Gastroesophageal sphincter (tissue), 3 donors: Measurements from ENCODE around the gene EIF3J.

Experiments used
- CTCF ChIP-seq, 4 experiments: fragments of 200-600 bp in 2 of 4; fragments of 450-650 bp in 2 of 4; sonication (generic) in 1 of 4; IDR thresholded peaks; one replicate each; pipeline ENCODE4 v1.5.1; 2017 to 2019; ENCODE audit warnings: antibody characterized with exemption in 4 of 4, mild to moderate bottlenecking in 2 of 4, moderate library complexity in 2 of 4
- EP300 ChIP-seq: sonication (generic); formaldehyde crosslinking; IDR thresholded peaks from one replicate; pipeline ENCODE4 v1.6.1; 2017; ENCODE audit warnings: antibody characterized with exemption, mild to moderate bottlenecking
- POLR2A ChIP-seq, 2 donors: fragments of 450-650 bp; IDR thresholded peaks; one replicate each; pipeline ENCODE4 v1.6.1; 2017; ENCODE audit warnings: antibody characterized with exemption in 2 of 2, mild to moderate bottlenecking in 2 of 2, moderate library complexity in 1 of 2

DNA sequence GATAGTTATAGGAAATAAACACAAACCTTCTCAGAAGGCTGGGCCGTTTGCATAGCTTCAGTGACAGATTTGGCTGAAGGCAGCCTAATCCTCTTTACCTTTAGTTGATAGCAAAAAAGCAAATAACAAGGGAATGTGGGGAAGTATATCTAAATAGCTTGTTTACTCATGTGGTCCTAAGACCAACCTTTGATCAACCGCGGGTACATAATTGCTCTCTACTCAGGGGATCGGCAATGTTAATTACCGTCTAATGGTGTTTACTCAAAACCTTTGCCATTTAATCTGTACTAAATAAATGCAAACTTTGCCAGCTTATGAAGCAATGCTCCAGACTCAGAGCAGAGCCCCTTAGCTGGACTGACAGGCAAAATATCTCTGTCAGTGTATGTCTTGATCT, 51.6 kb downstream of the EIF3J start:
- TF ChIP-seq CTCF (IDR thresholded peaks at IDR 0.05) (no peak), POLR2A (IDR thresholded peaks at IDR 0.05) (no peak), EP300 (no peak)
